DMS114 treated with DMSO at 0.1 percent for 48 hours (cell line): Measurements from ENCODE around the gene CCDC82.

Experiments used
- DNase-seq: peaks from one replicate; lab custom pipeline; 2025; ENCODE audit not compliant: unreplicated experiment; lab: John Stamatoyannopoulos, UW

The CCDC82 gene

GRCh38 chr11:96309016-96309642 is 80.6 kb downstream of the CCDC82 start:
- no peak for DNase-seq

GRCh38 chr11:96307776-96308140 is 82.0 kb downstream of the CCDC82 start:
- DNase-seq = no peak

- DNase-seq = no peak
These were observed 82.6 kb downstream of the CCDC82 start for GRCh38 chr11:96306933-96307775.

- no peak for DNase-seq
These were observed 83.1 kb downstream of the CCDC82 start for GRCh38 chr11:96306600-96306932.

- no peak for DNase-seq
These were observed 83.6 kb downstream of the CCDC82 start for GRCh38 chr11:96306071-96306470.

- no peak for DNase-seq
These were observed 85.7 kb downstream of the CCDC82 start for GRCh38 chr11:96303980-96304379.

- DNase-seq = no peak
These were observed 86.6 kb downstream of the CCDC82 start for GRCh38 chr11:96303064-96303463.
